Astrocyte (in vitro differentiated cells and primary cell): ENCODE measurements around the gene RIC1.

Experiments used
- CTCF ChIP-seq: IDR thresholded peaks from 2 replicates; pipeline ENCODE4 v1.5.1; 2011; ENCODE audit warnings: low read depth, mild to moderate bottlenecking, inconsistent platforms, low read length, moderate library complexity; ENCODE audit not compliant: insufficient read depth
- EZH2 ChIP-seq: IDR thresholded peaks from 2 replicates; pipeline ENCODE4 v1.6.1; 2012; ENCODE audit warnings: mild to moderate bottlenecking, low read length, inconsistent platforms; ENCODE audit not compliant: insufficient read depth

GRCh38 chr9:5787759-5788302 is 158.9 kb downstream of the RIC1 start:
- TF ChIP-seq CTCF (no peak), EZH2 (no peak)
